ENCODE data around the gene ICE2.
"Not testable (repeated sequence)": the region's sequence is repeated elsewhere in the genome, so short reads cannot be mapped to it uniquely, and the experiment has no call there.

Gene ICE2

DNA sequence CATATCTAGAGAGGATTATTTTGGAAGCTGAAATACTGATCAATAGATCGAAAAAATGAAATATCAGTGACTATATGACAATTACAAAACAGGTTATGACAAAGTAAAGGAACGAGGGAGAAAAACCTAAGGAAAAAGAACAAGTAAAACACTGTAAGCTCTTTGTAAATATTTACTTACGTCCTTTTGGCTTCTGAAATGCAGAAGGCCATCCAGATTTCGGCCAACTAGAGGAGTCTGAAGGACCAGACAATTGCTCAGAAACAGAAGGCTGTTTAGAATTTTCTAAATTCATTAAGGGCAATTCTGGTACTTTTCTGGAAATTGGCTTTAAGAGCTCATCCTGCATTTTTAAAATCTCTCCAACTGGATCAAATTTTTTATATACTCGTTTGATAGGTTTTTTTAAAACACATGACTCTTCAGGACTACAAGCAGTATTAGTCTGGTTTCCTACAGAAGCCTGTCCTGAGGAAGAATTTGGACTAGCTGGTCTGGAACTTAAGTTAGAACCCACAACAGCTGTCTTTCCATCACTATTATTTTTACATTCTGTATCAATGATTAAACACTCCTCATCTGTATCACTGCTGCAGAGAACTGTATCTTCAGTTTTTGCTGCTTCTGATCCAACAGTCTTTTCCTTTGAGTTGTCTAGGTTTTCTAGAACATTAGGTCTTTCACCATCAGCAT lies 30.1 kb downstream of the ICE2 start:
- no peak for DNase-seq (ENCODE audit: low read depth in 3 of 3)

GRCh38 chr15:60444289-60444912 lies 34.5 kb downstream of the ICE2 start:
- no peak for DNase-seq (ENCODE audit: low read depth in 3 of 3)

DNA sequence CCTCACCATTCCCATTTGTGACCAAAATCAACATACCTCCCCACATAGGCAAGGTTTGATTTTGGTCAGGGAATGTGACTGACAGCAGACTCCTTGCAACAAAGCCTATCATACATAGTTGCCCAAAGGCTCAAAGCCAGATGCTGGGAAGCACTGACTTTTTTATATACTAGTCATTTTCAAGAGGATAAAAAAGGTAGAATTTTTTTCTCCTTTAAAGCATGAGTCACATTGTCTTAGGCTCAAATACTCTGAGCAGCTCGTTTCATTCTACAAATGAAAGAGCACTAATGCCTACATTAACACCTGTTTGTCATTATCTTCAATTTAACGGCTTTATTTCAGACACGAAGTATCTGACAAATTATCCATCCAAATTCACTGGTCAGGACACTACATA lies 36.2 kb downstream of the ICE2 start:
- DNase-seq (ENCODE audit: low read depth in 3 of 3), result no peak

DNA sequence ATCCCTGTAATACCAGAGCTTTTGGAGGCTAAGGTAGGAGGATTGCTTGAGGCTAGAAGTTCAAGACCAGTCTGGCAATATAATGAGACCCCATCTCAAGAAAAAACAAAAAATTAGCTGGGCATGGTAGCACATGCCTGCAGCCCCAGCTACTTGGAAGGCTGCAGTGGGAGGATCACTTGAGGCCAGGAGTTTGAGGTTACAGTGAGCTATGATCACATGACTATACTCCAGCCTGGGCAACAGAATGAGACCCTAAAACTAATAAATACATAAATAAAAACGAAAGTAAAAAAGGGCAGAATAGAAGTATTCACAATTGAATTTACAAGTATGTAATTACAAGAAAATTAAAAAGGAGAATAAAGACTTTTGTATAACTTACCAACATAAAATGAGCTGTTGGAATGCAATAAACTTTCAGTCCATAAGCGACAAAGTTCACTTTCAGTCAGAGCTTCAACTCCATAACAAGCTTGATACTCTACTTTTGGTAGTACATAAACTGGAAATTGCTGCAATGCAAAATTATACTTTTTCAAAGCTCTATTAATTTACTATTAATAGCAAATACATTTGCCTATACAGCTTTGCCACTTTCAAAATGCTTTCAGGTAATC lies 36.8 kb downstream of the ICE2 start:
- DNase-seq (ENCODE audit: low read depth in 3 of 3), result no peak

DNA sequence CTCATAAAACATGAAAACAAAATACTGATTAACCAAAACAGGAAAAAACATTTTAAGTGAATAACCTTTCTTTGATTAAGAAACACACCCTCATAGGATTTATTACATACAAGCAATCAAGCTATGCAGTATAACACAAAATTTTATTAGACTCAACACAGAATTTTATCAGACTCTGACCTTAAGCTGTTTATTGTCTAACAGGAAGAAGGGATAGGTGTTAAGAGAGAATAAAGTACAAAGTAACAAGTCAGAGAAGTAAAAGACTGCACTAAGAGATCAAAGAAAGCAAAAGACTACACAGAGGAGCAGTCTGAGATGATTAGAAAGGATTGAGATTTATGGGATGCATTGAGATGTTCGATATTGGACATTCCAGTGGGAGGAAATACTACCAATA lies 37.6 kb downstream of the ICE2 start:
- DNase-seq (ENCODE audit: low read depth in 3 of 3), result no peak

DNA sequence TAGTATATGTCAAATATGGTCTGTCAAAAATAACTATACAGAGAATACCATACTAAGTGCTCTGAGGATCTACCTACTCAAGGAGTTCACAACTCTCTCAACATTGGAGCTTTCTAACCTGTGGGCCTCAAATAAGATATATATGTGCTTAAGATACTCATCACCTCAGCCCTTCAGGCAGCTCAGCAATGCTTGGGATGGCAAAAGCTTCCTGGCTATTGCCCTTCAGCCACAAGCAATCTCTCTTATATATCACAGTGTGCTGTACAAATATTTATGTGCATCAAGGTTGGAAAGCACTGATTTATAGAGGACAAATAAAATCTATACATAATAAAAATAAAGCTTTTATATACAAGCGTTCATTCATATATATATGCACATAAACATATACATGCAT lies 40.3 kb downstream of the ICE2 start:
- no peak for DNase-seq (ENCODE audit: low read depth in 3 of 3)

GRCh38 chr15:60428935-60429334 lies 50.0 kb downstream of the ICE2 start:
- DNase-seq (ENCODE audit: low read depth in 3 of 3), result no peak

GRCh38 chr15:60426870-60427508 lies 52.0 kb downstream of the ICE2 start:
- no peak for DNase-seq (ENCODE audit: low read depth in 3 of 3)

GRCh38 chr15:60425461-60425860 lies 53.5 kb downstream of the ICE2 start:
- no peak for DNase-seq (ENCODE audit: low read depth in 3 of 3)

DNA sequence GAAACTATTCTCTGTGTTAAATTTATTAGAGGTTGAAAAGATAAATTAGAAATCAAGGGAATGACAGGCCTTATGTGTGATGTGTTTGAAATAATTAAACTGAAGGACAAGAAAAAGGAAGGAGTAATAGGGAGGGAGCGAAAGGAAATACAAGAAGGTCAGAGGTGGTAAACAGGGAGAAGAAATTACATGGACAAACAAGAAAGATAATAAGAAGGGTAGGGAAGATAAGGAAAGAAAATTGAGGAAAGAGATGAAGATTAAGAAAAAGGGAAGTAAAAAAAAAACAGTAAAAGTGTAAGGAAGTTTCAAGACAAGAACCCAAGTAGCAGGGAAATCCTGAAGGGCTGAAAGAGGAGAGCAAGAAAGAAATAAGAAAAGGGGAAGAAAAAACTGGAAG lies 54.9 kb downstream of the ICE2 start:
- DNase-seq (ENCODE audit: low read depth in 3 of 3), result no peak

DNA sequence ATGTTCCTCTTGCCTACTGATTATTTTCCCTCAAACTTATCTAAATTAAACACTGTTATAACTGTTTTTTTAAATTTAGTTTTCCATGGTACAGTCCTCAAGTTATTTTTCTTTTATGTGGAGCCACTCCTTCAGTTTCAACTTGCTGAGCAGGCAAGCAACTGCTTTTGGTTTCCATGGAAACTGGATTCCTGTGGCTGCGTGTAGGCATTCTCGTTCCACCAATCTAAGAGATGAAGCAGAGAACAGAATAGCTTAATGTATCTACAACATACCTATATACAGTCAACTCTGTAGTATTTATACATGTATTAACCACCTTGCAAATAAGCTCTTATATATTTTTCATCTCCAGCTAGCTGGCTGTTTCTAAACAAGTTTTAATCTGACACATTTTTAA lies 55.4 kb downstream of the ICE2 start:
- DNase-seq (ENCODE audit: low read depth in 3 of 3), result no peak

- no peak for DNase-seq (ENCODE audit: low read depth in 3 of 3)
Measured at GRCh38 chr15:60421544-60421943, 57.4 kb downstream of the ICE2 start.

DNA sequence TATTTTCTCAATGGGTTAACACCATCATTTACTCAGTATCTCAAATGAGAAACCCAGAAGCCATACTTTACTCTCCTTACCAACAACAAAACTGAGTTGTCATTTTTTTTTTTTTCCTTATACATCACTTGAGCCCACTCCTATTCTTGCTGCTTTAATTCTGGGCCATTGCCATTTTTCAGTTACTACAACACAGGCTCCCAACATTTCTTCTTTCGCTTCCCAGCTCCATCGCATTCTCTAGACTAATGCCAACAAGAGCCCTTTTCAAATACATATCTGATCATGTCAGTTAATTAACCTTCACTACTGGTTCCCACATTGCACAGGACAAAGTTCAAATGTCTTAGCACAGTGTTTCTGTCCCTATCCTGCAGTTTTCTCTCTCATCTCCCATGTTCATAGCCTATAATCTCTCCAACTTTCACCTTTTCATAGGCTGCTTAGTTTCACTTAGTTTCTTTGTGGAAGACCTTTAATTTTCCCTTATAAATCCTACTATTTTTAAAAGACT lies 58.7 kb downstream of the ICE2 start:
- DNase-seq (ENCODE audit: low read depth in 3 of 3), result no peak

DNA sequence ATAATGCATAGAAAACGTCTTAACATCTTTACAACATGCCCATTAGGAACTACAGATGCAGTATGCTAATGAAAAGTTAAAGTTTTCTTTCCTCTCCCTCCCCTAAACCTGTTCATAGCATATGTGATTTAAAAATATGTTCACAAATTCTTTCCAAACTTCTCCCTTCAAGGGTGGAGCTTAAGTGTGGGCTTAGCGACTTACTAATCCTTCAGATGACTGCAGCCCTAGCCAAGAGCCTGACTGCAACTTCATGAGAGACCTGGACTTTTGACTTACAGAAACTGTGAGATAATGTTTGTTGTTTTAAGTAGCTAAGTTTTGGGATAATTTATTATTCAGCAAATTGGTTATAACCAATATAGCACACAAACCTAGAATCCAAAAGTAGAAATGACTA lies 59.2 kb downstream of the ICE2 start:
- no peak for DNase-seq (ENCODE audit: low read depth in 3 of 3)

- DNase-seq (ENCODE audit: low read depth in 3 of 3), result no peak
Measured at GRCh38 chr15:60418096-60418495, 60.8 kb downstream of the ICE2 start.

- no peak for DNase-seq (ENCODE audit: low read depth in 3 of 3)
Measured at GRCh38 chr15:60417112-60417511, 61.8 kb downstream of the ICE2 start.

DNA sequence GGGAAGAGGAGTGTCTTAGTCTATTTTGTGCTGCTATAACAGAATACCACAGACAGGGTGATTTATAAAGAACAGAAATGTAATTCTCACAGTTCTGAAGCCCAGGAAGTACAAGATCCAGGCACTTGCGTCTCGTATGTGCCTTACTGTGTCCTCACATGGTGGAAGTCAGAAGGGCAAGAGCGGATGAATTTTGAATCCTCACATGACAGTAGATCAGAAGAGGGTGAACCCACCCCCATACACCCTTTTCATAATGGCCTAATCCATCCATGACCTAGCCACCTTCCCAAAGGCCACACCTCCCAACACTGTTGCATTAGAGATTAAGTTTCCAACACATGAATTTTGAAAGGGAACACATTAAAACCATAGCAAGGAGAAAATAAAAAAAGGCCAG lies 62.5 kb downstream of the ICE2 start:
- no peak for DNase-seq (ENCODE audit: low read depth in 3 of 3)

DNA sequence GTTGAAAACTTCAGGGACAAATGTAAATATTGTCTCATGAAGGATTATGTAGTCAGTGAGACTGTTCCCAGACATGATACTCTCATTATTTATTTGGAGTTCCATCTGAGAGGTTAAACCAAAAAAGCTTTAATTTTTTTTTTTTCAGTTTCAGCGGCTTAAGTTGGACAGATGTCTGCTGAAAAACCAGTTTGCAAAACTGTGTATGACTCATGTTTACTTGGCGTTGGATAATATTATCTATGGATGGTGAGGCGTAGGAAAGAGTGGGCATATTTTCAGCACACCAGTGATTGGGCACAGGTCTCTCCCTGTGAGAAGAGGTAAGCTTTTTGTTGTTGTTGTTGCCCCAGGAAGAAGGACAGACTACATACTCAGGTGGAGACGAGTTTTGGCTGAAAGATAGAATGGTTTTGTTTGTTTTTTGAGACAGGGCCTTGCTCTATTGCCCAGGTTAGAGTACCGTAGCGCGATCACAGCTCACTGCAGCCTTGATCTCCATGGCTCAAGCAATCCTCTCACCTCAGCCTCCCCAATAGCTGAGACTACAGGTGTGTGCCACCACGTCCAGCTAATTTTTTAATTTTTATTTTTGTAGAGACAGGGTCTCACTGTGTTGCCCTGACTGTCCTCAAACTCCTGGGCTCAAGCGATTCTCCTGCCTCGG lies 64.8 kb downstream of the ICE2 start:
- DNase-seq (ENCODE audit: low read depth in 3 of 3), result no peak

DNA sequence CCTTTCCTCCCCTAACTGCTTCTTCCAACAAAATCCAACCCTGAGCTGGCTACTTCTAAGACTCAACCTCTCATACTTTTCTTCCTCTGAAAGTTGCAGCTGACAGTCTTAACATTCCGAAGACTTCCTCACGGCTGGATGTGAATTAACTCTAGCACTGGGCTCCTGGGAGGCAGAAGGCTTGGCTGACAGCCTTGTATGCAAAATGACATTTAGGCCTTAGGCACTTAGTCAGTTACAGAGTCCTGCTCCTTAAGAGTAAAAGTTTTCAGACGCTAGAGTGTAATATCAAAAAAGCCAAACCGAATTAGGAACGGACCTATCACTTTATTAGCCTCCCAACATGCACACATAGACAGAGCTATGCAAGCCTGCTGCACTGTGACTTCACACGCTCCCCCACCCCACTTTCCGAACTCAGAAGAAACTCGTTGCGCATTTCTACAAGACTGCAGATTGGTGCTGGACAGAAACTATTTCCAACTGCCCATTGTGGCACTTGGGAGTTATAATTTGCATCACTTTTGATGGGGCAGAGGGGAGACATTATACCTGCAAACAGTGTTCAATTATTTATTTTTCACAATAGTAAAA lies 65.6 kb downstream of the ICE2 start:
- no peak for DNase-seq (ENCODE audit: low read depth in 3 of 3)

DNA sequence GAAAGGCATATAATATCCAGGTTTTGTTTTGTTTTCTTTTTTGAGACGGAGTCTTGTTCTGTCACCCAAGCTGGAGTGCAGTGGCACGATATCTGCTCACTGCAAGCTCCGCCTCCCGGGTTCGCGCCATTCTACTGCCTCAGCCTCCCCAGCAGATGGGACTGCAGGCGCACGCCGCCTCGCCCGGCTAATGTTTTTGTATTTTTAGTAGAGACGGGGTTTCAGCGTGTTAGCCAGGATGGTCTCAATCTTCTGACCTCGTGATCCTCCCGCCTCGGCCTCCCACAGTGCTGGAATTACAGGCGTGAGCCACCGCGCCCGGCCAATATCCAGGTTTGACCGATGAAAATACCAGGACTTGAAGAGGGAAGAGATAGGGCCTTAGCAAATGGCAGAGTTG lies 66.1 kb downstream of the ICE2 start:
- DNase-seq (ENCODE audit: low read depth in 3 of 3), result not testable (repeated sequence)

DNA sequence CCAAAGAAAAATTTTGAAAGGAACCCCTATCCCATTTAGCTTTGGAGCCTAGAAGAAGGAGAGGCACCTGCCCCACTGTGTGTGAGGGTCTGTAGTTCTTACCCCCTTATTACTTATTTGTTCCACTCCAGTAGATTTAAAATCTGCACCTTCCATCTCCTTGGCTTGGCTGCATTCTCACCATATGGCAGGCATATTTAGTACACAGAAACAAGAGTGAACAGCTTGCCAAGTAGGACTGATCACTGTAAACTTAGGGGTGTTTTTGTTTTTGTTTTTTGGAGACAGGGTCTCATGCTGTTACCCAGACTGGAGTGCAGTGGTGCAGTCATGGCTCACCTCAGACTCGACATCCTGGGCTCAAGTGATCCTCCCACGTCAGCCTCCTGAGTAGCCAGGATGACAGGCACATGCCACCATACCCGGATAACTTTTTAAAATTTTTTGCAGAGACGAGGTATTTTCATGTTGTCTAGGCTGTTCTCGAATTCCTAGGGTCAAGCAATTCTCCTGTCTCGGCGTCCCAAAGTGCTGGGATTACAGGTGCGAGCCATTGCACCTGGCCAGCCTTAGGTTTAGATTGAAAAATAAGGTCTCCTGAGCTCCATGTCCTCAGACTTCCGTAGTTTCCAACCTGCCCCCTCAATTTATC lies 67.0 kb downstream of the ICE2 start:
- DNase-seq (ENCODE audit: low read depth in 3 of 3), result no peak
